Bone marrow (tissue), 2 donors: ENCODE measurements around the gene ADAMTS3.

Experiments
- DNase-seq, 2 donors: peaks; one replicate each; lab custom pipeline; 2025; lab: John Stamatoyannopoulos, UW

ADAMTS3 gene

DNA sequence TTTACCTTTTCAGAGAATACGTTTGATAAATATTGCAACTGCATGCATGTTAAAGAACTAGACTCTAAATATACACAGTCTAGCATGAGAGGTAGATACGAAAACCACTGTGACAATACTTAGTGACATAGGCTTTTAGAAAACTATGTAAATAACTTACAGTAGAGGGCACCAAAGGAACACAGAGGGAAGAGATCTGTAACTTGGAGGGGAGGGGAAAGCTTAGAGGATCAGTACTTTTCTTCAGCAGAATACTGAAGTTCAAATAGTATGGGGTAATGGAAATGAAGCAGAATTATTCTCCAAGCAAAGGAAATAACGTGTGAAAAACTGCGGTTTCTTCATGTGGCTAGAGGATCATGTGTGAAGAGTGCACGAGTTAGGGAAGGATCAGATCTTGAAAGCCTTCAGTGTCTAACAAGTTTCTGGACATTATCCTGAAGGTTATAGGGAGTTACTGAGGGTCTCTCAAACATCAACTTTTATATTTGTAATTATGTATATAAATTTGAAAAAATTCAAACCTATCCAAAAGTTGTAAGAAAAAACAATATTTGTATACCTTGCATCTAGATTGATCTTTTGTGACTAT is 273.0 kb downstream of the ADAMTS3 start:
- DNase-seq = peak in 1 of 2 donors; percentile 28

DNA sequence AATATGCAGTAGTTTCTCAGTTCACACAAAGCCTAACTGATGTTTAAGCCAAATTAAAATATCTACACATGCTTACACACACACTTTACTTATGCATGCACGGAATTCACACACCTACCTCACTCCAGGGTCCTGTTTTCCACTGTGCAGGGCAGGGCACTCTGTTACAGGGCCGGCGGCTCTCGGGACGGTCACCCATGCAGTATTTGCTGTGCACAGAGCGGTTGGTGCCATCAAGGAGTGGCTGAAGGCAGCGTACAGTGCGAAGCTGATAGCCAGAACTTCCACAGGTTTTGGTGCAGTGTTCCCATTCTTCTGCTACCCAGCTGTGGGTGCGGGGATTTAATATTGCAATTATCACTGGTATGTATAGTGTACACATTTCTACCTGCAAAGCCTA is 278.3 kb downstream of the ADAMTS3 start:
- no peak for DNase-seq

DNA sequence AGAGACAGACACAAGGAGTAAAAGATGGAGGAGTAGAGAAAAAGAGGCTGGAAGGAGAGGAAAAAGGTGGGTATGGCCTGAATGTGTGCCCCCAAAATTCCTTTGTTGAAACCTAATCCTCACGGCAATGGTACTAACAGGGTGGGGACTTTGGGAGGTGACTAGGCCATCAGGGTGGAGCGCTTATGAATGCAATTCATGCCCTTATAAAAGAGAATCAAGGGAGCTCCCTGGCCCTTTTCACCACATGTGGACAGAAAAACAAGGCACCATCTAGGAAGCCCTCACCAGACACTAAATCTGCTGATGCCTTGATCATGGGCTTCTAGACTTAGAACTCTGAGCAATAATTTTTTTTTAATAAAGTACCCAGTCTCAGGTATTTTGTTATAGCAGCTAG is 282.1 kb downstream of the ADAMTS3 start:
- no peak for DNase-seq

DNA sequence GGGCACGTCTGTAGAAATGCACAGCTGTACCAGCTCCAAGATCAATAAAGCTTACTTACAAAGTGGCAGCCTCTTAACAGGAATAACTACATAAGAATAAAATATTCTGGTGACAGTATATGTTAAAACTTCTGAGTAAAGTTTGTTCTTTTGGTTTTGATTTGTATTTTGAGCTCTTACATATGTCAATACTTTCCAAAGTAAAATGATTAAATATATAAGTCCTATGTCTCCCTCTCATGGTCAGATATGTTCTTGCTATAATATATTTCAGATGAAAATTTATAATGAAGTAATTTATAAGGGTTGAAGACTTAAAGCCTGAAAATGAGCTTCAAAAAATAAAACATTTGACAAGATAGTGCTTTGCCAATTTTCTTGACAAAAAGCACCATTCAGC is 282.8 kb downstream of the ADAMTS3 start:
- DNase-seq = no peak

DNA sequence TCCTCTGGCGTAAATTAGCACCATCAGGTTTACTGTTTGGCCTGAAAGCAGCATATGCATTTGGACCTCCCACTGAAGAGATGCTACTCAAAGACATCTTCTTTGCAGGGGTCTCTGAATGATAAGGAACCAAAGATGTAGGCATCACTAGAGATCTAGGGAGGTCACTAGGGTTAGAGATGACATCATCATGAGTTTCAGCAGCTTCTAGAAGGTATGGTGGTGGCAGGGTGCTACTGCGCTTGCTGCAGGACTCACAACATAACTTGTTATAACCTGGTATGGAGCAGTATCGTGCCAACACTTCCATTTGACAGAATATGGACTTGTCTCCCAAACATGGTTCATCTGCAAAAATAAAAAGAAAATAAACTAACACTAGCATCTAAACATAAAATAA is 285.7 kb downstream of the ADAMTS3 start:
- no peak for DNase-seq

DNA sequence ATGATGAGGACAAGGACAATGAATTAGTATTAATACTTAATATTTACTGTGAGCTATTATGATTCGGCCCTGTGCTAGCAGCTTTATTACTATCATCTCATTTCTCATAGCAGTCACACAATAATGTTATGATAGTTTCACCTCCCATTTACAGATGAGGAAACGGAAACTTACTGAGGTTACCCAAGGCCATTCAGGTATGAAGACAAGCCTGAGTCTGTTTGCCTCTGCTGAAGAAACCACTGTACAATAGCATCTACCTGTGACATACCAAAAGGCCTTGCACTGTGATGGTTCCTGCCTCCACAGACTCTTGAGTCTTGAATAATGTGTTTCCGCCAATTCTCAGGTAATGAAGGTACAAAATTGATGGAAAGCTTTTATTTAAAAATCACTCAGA is 288.8 kb downstream of the ADAMTS3 start:
- DNase-seq = no peak

DNA sequence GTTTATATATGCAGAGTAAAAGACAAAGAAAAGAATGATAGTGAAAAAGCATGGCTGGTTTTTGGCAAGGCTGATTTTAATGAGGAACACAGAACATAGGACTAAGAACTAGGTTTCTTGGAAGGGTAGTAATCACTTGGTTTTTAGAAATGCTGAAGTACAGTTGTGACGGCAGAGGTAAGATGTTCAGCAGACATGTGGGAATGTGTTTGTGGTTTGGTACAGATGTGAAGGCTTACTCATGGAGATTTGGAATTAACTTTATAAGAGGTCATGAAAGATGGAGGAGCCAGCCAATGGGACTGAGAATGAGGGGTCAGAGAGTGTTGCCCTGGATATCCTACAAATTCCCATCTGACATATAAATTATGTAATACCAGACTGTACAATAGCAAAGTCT is 293.6 kb downstream of the ADAMTS3 start:
- DNase-seq = no peak

DNA sequence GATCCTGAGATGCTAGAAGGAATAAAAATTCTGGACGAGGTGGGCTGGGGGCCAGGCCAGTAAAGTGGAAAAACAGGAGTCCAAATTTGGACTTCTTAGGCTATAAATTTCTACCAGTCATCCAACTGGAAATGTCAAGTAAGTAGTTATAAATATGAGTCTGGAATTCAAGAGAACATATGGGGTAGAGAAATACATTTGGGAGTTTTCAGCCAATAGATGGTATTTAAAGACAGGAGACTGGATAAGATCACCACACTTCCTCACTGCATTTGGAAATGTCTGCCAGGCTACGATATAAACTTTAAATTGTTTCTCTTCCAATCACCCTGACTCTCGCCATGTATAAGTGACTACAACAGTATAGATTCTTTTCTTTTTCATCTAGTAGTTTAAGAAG is 294.8 kb downstream of the ADAMTS3 start:
- DNase-seq = no peak

DNA sequence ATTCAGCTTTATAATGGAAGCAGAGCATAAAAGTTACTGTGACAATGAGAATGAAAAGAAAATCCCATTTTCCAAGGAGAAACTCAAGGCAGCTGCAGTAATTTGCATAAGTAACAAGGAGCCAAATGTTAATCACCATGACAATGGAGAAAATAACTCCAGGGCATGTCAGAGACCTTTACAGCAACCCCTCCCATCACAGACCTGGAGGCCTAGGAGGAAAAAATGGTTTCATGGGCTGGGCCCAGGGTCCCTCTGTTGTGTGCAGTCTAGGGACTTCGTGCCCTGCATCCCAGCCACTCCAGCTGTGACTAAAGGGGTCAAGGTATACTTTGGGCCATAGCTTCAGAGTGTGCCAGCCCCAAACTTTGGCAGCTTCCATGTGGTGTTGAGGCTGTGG is 313.8 kb downstream of the ADAMTS3 start:
- no peak for DNase-seq

DNA sequence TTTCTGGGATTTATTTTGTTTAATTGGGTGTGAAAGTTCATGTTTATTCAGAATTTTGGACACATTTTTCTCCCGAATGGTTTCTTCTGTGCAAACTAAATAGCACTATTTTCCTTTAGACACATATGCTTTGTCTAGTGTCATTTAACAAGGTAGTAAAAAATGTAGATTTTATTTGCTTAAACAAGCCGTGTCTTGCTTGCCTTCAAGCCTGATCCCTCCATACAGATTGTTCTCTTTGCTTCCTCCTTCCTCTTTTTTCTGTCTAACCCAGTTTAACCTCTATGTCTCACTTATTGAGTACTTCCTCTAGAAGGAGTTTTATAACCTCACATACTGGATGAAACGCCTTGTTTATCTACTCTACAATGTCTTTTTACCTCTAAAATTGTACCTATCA is 325.4 kb downstream of the ADAMTS3 start:
- no peak for DNase-seq

DNA sequence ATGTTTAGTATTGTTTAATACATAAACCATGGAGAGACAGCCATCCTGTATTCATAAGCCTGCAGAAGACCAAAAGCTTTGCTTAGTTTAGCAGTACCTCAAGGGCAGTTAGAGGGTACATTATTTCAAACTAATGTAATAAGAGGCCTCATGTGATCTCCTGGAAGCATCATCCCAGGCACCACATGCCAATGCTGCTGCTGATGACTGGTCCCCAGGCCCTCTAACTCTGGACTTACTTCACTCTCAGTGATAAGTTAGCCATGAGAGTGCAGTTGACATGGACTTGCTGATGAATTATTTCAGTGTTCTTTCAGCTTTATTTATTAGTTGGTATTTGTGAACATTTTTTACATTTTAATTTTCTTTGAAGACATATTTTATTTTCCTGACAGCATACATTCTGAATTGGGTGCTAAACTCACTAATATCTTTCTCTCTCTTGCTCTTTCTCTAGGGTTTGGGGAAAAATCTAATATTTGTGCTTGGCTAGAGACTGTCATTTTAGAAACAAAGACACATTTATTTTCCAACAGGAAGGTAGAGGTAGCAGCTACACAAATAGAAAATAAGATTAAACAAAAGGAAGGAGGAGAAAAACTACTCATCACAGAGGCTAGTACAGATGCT is 329.4 kb downstream of the ADAMTS3 start:
- DNase-seq = no peak
